Measurements from ENCODE around the gene FAM171A1. TPM values are rescaled to one million over a fixed set of nuclear protein-coding genes. Genes with fewer than 3 reads are reported as not detected.

Gene FAM171A1
- total RNA-seq, 1 experiment from 2014 or later = 26.3 TPM

GRCh38 chr10:15320118-15320517 is 51.0 kb downstream of the FAM171A1 start:
- Mint-ChIP-seq H3K9me3 (ENCODE audit: unreplicated experiment) (no peaks in the 10 kb centered on the region), H3K36me3 (ENCODE audit: insufficient read depth, unreplicated experiment) (no peaks in the 10 kb centered on the region), H3K27ac (ENCODE audit: unreplicated experiment) (no peak overlapping the region), H3K27me3 (ENCODE audit: insufficient read depth, unreplicated experiment) (no peaks in the 10 kb centered on the region), H3K4me3 (ENCODE audit: unreplicated experiment) (no peak overlapping the region), H3K4me1 (ENCODE audit: low read depth, unreplicated experiment) (peaks cover 18% of the 10 kb centered on the region)
- POLR2A ChIA-PET = no interaction called here
- Histone ChIP-seq H3K36me3 (ENCODE audit: control insufficient read depth, insufficient read depth, low read length) (no peaks in the 10 kb centered on the region), H3K27me3 (replicated peaks; ENCODE audit: control insufficient read depth, insufficient read depth, low read length) (no peaks in the 10 kb centered on the region), H3K4me1 (no peaks in the 10 kb centered on the region), H3K4me3 (ENCODE audit: low read depth, low read length) (no peak overlapping the region), H3K9me3 (no peaks in the 10 kb centered on the region)
- no peak for TF ChIP-seq CTCF (IDR thresholded peaks at IDR 0.05; ENCODE audit: insufficient read depth in 1 of 2, low read depth in 1 of 2, low read length in 1 of 2, severe bottlenecking in 1 of 2, unreplicated experiment in 1 of 2)
- no TSS peak for BruUV-seq (replicated peaks)
- intact Hi-C loops (cut with micrococcal nuclease; ENCODE audit: unreplicated experiment) = no loop called here
- DNase-seq = no peak
- CTCF ChIA-PET = no interaction called here

GRCh38 chr10:15316871-15317464 is 54.1 kb downstream of the FAM171A1 start:
- Mint-ChIP-seq H3K27ac (ENCODE audit: unreplicated experiment) (no peak overlapping the region), H3K4me3 (ENCODE audit: unreplicated experiment) (no peak overlapping the region), H3K9me3 (ENCODE audit: unreplicated experiment) (no peaks in the 10 kb centered on the region), H3K36me3 (ENCODE audit: insufficient read depth, unreplicated experiment) (no peaks in the 10 kb centered on the region), H3K4me1 (ENCODE audit: low read depth, unreplicated experiment) (peaks cover 18% of the 10 kb centered on the region), H3K27me3 (ENCODE audit: insufficient read depth, unreplicated experiment) (no peaks in the 10 kb centered on the region)
- TF ChIP-seq CTCF (IDR thresholded peaks at IDR 0.05; ENCODE audit: insufficient read depth in 1 of 2, low read depth in 1 of 2, low read length in 1 of 2, severe bottlenecking in 1 of 2, unreplicated experiment in 1 of 2) = no peak
- DNase-seq = no peak
- POLR2A ChIA-PET = interaction anchor here (0.6 kb wide), 1 partner anchor 18 kb away, joined by 3 read pairs; no protein-coding TSS in a partner anchor
- no peaks in the 10 kb centered on the region for H3K36me3 ChIP-seq (ENCODE audit: control insufficient read depth, insufficient read depth, low read length)
- H3K27me3 ChIP-seq (replicated peaks; ENCODE audit: control insufficient read depth, insufficient read depth, low read length) = no peaks in the 10 kb centered on the region
- H3K4me1 ChIP-seq = no peaks in the 10 kb centered on the region
- H3K4me3 ChIP-seq (ENCODE audit: low read depth, low read length) = no peak overlapping the region
- intact Hi-C loops (cut with micrococcal nuclease; ENCODE audit: unreplicated experiment) = no loop called here
- no TSS peak for BruUV-seq (replicated peaks)
- CTCF ChIA-PET = interaction anchor here (0.7 kb wide), 1 partner anchor 19 kb away, joined by 5 read pairs; no protein-coding TSS in a partner anchor
- no peaks in the 10 kb centered on the region for H3K9me3 ChIP-seq

GRCh38 chr10:15316145-15316544 is 54.9 kb downstream of the FAM171A1 start:
- Histone ChIP-seq H3K27me3 (replicated peaks; ENCODE audit: control insufficient read depth, insufficient read depth, low read length) (no peaks in the 10 kb centered on the region), H3K9me3 (no peaks in the 10 kb centered on the region), H3K4me1 (no peaks in the 10 kb centered on the region), H3K36me3 (ENCODE audit: control insufficient read depth, insufficient read depth, low read length) (no peaks in the 10 kb centered on the region), H3K4me3 (ENCODE audit: low read depth, low read length) (no peak overlapping the region)
- Mint-ChIP-seq H3K4me3 (ENCODE audit: unreplicated experiment) (no peak overlapping the region), H3K36me3 (ENCODE audit: insufficient read depth, unreplicated experiment) (no peaks in the 10 kb centered on the region), H3K27ac (ENCODE audit: unreplicated experiment) (no peak overlapping the region), H3K4me1 (ENCODE audit: low read depth, unreplicated experiment) (peaks cover 18% of the 10 kb centered on the region), H3K9me3 (ENCODE audit: unreplicated experiment) (no peaks in the 10 kb centered on the region), H3K27me3 (ENCODE audit: insufficient read depth, unreplicated experiment) (no peaks in the 10 kb centered on the region)
- intact Hi-C loops (cut with micrococcal nuclease; ENCODE audit: unreplicated experiment) = no loop called here
- no peak for DNase-seq
- CTCF ChIA-PET = interaction anchor here (0.7 kb wide), 1 partner anchor 18 kb away, joined by 5 read pairs; no protein-coding TSS in a partner anchor
- BruUV-seq (replicated peaks) = no TSS peak
- POLR2A ChIA-PET = interaction anchor here (0.6 kb wide), 1 partner anchor 18 kb away, joined by 3 read pairs; no protein-coding TSS in a partner anchor
- no peak for TF ChIP-seq CTCF (IDR thresholded peaks at IDR 0.05; ENCODE audit: insufficient read depth in 1 of 2, low read depth in 1 of 2, low read length in 1 of 2, severe bottlenecking in 1 of 2, unreplicated experiment in 1 of 2)
